ENCODE measurements around the gene FKBP1B. TPM values are rescaled to one million over a fixed set of nuclear protein-coding genes. Genes with fewer than 3 reads are reported as not detected.
"Not testable (repeated sequence)": the region's sequence is repeated elsewhere in the genome, so short reads cannot be mapped to it uniquely, and the experiment has no call there.

Gene FKBP1B
- polyA plus RNA-seq, 1 donor from 2014 or later = 3.9 TPM

DNA sequence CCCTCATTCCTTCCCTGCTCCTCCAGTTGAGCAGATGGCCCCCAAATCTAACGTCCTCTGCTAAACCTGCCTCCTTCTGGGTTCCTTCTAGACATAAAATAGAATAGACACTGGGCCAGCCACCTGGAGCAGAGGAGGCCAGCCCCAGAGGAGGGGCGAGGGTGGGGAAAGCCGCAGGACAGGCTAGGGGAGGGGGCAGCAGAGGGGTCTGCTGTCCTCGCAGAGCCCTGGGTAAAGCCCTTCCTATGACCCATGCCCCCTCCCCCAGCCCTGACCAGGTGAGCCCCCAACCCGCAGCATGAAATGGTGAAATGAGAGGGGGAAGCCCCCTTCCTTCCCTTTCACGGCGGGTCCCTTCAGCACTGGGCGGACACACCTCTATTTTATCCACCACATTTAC is 31.8 kb upstream of the FKBP1B start:
- Mint-ChIP-seq H3K36me3 (no peaks in the 10 kb centered on the region), H3K4me1 (no peaks in the 10 kb centered on the region), H3K9me3 (no peaks in the 10 kb centered on the region), H3K27ac (no peak overlapping the region), H3K4me3 (no peak overlapping the region), H3K27me3 (no peaks in the 10 kb centered on the region)

DNA sequence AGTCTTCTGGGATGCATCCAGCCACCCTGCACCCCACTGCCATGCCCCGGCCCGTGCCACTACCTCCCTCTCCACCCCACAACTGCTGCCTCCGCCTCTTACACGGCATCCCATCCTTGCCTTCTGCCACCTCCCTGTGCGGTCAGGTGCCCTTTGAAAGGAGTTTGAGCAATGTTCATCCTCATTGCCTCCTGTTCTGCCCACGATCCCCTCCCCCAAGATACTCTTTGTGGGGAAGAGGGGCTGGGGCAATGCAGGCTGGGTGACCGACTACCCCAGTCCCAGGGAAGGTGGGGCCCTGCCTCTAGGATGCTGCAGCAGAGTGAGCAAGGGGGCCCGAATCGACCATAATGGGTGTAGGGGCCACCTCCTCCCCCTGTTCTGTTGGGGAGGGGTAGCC is 31.3 kb upstream of the FKBP1B start:
- no peaks in the 10 kb centered on the region for H3K9me3 Mint-ChIP-seq
- no peaks in the 10 kb centered on the region for H3K36me3 Mint-ChIP-seq
- H3K27ac Mint-ChIP-seq = no peak overlapping the region
- no peaks in the 10 kb centered on the region for H3K4me1 Mint-ChIP-seq
- H3K27me3 Mint-ChIP-seq = no peaks in the 10 kb centered on the region
- no peak overlapping the region for H3K4me3 Mint-ChIP-seq

DNA sequence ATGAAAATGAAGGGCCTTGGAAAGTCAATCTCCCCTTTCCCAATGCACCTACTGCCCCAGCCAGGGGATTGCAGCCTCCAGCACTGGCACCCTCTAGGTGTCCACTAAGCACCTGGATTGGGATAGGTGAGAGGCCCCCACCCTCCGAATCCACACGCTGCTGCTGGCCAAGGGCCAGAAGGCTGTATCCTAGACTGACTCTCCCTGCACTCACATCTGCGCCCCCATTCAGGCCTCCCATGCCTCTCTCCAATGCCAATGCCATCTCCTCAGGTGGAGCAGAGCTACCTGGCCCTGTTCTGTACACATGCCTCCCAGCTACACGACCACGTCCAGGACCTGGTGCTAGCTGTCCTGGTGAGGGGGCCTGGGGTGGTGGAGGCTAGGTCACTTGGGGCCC is 29.8 kb upstream of the FKBP1B start:
- H3K27me3 Mint-ChIP-seq = no peaks in the 10 kb centered on the region
- H3K4me1 Mint-ChIP-seq = no peaks in the 10 kb centered on the region
- H3K36me3 Mint-ChIP-seq = peaks cover 3% of the 10 kb centered on the region
- no peak overlapping the region for H3K27ac Mint-ChIP-seq
- no peak overlapping the region for H3K4me3 Mint-ChIP-seq
- no peaks in the 10 kb centered on the region for H3K9me3 Mint-ChIP-seq

DNA sequence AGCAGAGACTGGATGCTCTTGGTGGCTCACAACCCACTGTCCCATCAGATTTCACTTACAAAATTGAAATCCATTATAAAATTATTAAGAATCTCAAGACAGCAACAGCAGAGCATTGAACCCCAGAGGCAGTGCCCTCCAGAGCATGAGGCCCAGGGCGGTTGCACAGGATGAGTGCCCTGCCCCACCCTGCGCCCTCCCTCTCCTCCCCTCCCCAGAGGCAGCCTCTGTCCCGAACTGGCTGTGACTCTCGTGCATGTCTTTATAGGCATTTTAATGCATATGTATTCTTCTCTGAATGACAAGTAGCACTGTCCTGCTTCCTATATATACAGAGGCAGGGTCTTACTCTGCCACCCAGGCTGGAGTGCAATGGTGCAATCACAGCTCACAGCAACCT is 29.3 kb upstream of the FKBP1B start:
- H3K27me3 Mint-ChIP-seq = no peaks in the 10 kb centered on the region
- no peaks in the 10 kb centered on the region for H3K9me3 Mint-ChIP-seq
- peaks cover 7% of the 10 kb centered on the region for H3K36me3 Mint-ChIP-seq
- H3K4me1 Mint-ChIP-seq = no peaks in the 10 kb centered on the region
- H3K4me3 Mint-ChIP-seq = no peak overlapping the region
- H3K27ac Mint-ChIP-seq = no peak overlapping the region

DNA sequence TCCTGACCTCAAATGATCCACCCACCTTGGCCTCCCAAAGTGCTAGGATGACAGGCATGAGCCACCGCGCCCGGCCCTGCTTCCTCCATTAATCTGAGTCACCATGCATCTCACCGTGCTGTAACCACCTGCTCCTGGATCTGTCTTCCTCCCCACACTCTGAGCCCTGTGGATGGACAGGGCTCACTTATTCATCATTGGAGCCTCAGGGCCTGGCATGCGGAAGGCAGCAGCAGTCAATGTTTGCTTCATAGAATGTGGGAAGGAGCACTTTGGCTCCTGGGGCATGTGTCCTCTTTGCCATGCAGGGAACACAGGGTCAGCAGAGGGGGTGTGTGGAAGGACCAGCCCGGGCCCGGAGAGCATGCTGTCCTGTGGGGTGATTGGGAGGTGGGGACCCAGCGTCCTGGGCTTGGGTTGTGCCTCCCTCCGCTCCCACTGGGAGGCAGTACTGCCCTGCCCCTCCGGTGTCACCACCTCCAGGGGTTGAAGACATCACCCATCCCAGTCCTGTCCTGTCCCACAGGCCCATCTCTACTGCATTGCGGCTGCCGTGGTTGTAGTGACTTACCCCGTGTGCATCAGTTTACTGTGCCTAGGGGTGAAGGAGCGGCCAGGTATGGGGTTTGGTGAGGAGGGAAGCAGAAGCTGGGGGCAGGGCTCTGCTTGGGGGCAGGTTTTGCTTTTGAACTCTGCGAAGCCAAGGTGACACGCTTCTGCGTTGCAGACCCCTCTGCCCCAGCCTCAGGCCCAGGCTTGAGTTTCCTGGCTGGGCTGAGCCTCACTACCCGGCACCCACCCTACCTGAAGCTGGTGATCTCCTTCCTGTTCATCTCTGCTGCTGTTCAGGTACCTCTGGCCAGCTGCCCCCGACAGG is 28.2 kb upstream of the FKBP1B start:
- H3K36me3 Mint-ChIP-seq = peaks cover 7% of the 10 kb centered on the region
- peak overlapping the region in 2 of 3 donors; percentile 6 to 63 for H3K27ac Mint-ChIP-seq
- no peaks in the 10 kb centered on the region for H3K27me3 Mint-ChIP-seq
- no peaks in the 10 kb centered on the region for H3K9me3 Mint-ChIP-seq
- no peak overlapping the region for H3K4me3 Mint-ChIP-seq
- H3K4me1 Mint-ChIP-seq = no peaks in the 10 kb centered on the region

DNA sequence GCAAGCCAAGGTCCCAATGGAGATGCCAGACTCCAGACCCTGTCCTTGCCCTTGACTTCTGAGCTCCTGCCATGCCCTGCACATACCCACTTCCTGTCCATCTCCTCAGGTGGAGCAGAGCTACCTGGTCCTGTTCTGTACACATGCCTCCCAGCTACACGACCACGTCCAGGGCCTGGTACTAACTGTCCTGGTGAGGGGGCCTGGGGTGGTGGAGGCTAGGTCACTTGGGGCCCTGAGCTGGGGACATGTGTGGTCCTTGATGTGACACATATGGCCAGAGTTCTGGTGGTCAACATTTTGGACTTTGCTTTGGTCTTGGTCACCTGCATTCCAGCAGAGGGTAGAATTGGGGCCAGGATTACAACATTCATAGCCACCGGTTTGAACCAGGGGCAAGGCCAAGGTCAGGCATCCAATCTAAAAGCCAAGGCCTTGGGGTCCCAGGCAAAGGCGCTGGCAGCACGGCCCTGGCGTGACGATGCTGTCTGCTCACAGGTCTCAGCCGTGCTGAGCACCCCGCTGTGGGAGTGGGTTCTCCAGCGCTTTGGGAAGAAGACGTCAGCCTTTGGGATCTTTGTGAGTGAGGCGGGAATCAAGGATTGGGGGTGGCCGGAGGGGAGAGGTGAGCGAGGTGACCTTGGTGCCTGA is 27.1 kb upstream of the FKBP1B start:
- H3K36me3 Mint-ChIP-seq = peaks cover 7% of the 10 kb centered on the region
- no peaks in the 10 kb centered on the region for H3K9me3 Mint-ChIP-seq
- peak overlapping the region in 1 of 3 donors; percentile 33 for H3K27ac Mint-ChIP-seq
- H3K4me3 Mint-ChIP-seq = no peak overlapping the region
- H3K4me1 Mint-ChIP-seq = no peaks in the 10 kb centered on the region
- H3K27me3 Mint-ChIP-seq = no peaks in the 10 kb centered on the region

DNA sequence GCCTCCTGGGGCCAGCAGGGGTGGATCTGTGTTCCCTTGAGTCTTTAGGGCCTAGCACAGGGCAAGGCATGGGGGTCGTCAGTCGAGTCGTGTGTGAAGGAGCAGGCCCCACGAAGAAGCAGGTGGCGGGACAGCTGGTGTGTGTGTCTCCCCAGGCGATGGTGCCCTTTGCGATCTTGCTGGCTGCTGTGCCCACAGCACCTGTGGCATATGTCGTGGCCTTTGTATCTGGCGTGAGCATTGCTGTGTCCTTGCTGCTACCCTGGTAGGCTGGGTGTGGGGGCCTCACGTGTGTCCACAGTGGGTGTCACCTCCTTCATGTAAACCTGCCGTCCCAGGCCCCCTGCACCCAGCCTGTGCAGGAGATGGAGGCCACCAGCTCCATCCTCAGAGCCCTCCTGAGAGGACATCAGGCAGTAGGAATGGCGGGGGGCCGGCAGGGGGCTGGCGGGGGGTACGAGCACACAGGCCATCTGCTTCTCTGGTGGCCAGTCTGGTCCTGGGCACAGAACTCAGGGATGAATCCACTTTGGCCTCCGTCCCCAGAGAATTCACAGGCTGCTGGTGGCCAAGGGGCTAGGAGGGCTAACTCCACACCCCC is 26.5 kb upstream of the FKBP1B start:
- Mint-ChIP-seq H3K27me3 (no peaks in the 10 kb centered on the region), H3K9me3 (no peaks in the 10 kb centered on the region), H3K4me1 (no peaks in the 10 kb centered on the region), H3K36me3 (peaks cover 7% of the 10 kb centered on the region), H3K27ac (no peak overlapping the region), H3K4me3 (no peak overlapping the region)

DNA sequence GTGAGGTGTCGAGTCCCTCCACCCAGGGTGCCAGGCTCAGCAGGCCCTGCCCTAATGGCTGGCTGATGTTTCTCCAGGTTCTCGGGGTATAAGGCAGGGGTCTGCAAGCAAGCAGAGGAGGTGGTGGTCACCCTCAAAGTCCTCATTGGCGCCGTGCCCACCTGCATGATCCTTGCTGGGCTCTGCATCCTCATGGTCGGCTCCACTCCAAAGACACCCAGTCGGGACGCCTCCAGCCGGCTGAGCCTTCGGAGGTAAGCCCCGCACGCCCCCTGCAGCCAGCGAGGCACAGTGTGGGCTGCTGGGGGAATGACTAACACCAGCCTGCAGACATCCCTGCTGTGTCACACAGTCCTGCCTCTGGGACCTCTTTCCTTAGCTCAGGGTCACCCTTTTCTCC is 25.5 kb upstream of the FKBP1B start:
- H3K4me1 Mint-ChIP-seq = peaks cover 0 to 4% (median 2%) of the 10 kb centered on the region in 3 donors
- H3K27ac Mint-ChIP-seq = no peak overlapping the region
- no peak overlapping the region for H3K4me3 Mint-ChIP-seq
- H3K9me3 Mint-ChIP-seq = no peaks in the 10 kb centered on the region
- H3K36me3 Mint-ChIP-seq = peaks cover 13% of the 10 kb centered on the region
- H3K27me3 Mint-ChIP-seq = no peaks in the 10 kb centered on the region

DNA sequence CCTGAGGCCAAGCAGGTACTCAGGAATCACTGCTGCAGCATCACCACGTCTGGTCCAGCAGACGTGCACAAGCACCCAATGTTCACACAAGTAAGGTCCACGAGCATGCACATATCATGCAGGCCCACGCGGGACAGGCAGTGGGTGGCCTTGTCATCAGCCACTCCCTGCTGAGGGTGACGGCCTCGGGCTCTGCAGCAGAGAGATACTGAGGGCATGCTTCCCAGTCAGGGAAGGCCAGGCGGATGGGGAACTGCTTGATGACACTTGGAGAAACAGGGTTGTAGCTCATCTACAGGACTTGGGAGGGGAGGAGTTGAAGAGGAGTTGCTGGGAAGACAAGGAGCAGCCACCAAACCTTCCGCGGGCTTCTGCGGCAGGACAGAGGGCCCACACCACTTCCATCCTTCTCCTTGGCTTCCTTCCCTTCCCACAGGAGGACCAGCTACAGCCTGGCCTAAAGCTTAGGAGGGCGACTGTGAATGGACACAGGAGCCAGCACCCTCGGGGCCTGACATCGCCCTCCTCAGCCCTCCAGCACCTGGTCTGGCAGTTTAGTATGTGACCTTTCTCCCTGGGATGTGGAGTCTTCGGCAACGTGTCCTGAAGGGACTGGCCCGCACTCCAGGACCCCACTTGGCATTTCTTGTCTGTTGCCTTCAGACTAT is 24.4 kb upstream of the FKBP1B start:
- peak overlapping the region in 1 of 3 donors; percentile 29 for H3K27ac Mint-ChIP-seq
- no peaks in the 10 kb centered on the region for H3K27me3 Mint-ChIP-seq
- no peaks in the 10 kb centered on the region for H3K9me3 Mint-ChIP-seq
- peaks cover 13% of the 10 kb centered on the region for H3K36me3 Mint-ChIP-seq
- no peak overlapping the region for H3K4me3 Mint-ChIP-seq
- peaks cover 0 to 7% (median 2%) of the 10 kb centered on the region in 3 donors for H3K4me1 Mint-ChIP-seq

DNA sequence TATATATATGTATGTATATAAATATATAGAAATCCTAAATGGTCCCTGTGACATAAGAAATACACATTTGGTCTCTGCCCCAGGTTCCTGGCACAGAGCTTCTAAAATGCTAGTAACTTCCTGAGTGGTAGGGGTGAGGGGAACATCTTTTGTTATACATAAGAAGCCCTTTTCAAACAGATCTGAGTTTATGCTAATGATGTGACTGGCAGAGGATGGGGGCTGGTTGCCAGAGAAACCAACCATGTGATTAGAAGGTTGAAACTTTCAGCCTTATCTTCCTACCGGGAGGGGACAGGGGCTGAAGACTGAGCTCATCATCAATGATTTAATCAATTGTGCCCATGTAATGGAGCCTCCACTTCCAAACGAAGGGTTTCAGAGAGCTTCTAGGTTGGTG is 23.3 kb upstream of the FKBP1B start:
- H3K4me1 Mint-ChIP-seq = peaks cover 0 to 7% (median 4%) of the 10 kb centered on the region in 3 donors
- no peak overlapping the region for H3K27ac Mint-ChIP-seq
- H3K36me3 Mint-ChIP-seq = peaks cover 16% of the 10 kb centered on the region
- H3K27me3 Mint-ChIP-seq = no peaks in the 10 kb centered on the region
- H3K9me3 Mint-ChIP-seq = no peaks in the 10 kb centered on the region
- H3K4me3 Mint-ChIP-seq = no peak overlapping the region

DNA sequence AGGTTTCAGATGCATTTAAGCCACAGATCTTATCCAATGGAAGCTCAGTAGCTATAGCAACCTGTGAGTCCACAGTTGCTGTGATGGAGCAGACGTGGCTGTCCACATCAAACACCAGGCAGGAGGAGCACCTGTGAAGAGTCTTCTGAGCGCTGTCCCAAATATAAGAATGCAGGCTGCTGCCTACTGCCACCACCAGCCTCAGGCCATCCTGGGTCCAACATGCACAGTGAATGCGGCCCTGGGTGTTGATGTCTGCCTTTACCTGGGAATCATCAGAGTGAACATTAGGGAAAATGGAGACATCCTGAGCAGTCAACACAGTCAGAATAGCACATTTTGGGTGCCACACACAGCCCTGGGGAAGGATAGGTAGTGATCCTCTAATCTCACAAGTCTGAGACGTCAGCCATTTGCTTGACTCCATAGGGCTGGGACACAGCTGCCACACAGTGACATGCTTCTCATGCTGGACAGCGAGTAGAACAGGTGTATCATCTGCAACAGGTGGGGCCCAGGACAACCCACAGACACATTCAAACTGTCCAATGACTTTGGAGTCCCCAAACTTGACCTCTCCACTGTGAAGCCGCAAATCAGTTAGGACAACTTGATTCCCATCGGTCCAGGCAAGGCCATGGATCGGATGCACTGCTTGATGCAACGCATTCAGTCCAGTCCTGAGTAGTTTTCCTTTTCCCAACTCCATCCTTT is 10.6 kb upstream of the FKBP1B start:
- Mint-ChIP-seq H3K27me3 (no peaks in the 10 kb centered on the region), H3K9me3 (no peaks in the 10 kb centered on the region), H3K4me1 (peaks cover 8 to 12% (median 10%) of the 10 kb centered on the region in 3 donors), H3K4me3 (no peak overlapping the region), H3K27ac (no peak overlapping the region), H3K36me3 (peaks cover 8% of the 10 kb centered on the region)

DNA sequence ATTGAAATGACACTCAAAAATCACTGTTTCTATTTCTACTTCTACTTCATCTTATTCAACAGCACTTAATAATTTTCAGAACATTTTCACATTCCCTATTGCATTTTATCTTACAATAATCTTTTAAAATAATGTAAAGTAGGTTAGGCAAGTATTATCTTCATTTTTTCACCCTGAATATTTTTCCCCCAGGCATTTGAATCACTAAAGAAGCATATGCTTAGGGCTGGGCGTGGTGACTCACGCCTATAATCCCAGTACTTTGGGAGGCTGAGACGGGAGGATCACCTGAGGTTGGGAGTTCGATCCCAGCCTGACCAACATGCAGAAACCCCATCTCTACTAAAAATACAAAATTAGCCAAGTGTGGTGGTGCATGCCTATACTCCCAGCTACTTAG is 9.0 kb upstream of the FKBP1B start:
- Mint-ChIP-seq H3K4me1 (peaks cover 13 to 14% (median 13%) of the 10 kb centered on the region in 3 donors), H3K9me3 (no peaks in the 10 kb centered on the region), H3K4me3 (no peak overlapping the region)

DNA sequence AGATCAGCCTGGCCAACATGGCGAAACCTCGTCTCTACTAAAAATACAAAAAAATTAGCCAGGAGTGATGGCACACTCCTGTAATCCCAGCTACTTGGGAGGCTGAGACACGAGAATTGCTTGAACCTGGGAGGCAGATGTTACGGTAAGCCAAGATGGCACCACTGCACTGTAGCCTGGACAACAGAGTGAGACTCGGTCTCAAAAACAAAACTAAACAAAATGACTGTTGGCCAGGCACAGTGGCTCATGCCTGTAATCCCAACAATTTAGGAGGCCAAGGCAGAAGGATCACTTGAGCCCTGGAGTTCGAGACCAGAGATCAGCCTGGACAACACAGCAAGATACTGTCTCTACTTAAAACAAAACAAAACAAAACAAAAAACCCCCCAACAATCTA is 6.4 kb upstream of the FKBP1B start:
- not testable (repeated sequence) for H3K27me3 Mint-ChIP-seq, H3K36me3 Mint-ChIP-seq, H3K4me3 Mint-ChIP-seq, H3K9me3 Mint-ChIP-seq, H3K27ac Mint-ChIP-seq
- peaks cover 15 to 22% (median 21%) of the 10 kb centered on the region in 3 donors for H3K4me1 Mint-ChIP-seq

More for the DNA sequence above, 9.0 kb upstream of the FKBP1B start:
- H3K27ac Mint-ChIP-seq = no peak overlapping the region
- no peaks in the 10 kb centered on the region for H3K27me3 Mint-ChIP-seq
- peaks cover 8% of the 10 kb centered on the region for H3K36me3 Mint-ChIP-seq

All from IgD-negative memory B cell (primary cell).